MCF 10A (cell line): ENCODE data around the gene HTR6. TPM values are rescaled to one million over a fixed set of nuclear protein-coding genes. Genes with fewer than 3 reads are reported as not detected.
"Not testable (repeated sequence)": the region's sequence is repeated elsewhere in the genome, so short reads cannot be mapped to it uniquely, and the experiment has no call there.

ENCODE experiments used
- BruUV-seq: library from RNA; stranded (reverse); fragments of 400-500 nt; replicated peaks from 2 replicates; lab custom pipeline; 2021; lab: Mats Ljungman, UMichigan
- CTCF ChIA-PET: fragments of 300-600 bp; sonication (Branson Sonifier 250); formaldehyde crosslinking; extraction: SDS; loops from one replicate; lab custom pipeline; 2021; ENCODE audit warnings: antibody characterized with exemption, inconsistent platforms; lab: Yijun Ruan, JAX
- POLR2A ChIA-PET: fragments of 300-600, 350-650 bp; sonication (Branson Sonifier 250); formaldehyde crosslinking; extraction: SDS; loops from one replicate; lab custom pipeline; 2020; ENCODE audit warnings: antibody characterized with exemption, inconsistent platforms; lab: Yijun Ruan, JAX
- DNase-seq: peaks from one replicate; pipeline ENCODE4 v3.0.0-alpha.2; 2018; ENCODE audit not compliant: unreplicated experiment
- H3K27ac Mint-ChIP-seq: one replicate; pipeline ENCODE4 v1.8.0; 2022; ENCODE audit warnings: mild to moderate bottlenecking, low read depth, mixed read lengths; ENCODE audit not compliant: unreplicated experiment
- H3K27me3 Mint-ChIP-seq: one replicate; pipeline ENCODE4 v1.8.0; 2022; ENCODE audit warnings: mixed read lengths; ENCODE audit not compliant: insufficient read depth, unreplicated experiment
- H3K36me3 Mint-ChIP-seq: one replicate; pipeline ENCODE4 v1.8.0; 2022; ENCODE audit warnings: mild to moderate bottlenecking, moderate library complexity, mixed read lengths; ENCODE audit not compliant: insufficient read depth, unreplicated experiment
- H3K4me1 Mint-ChIP-seq: one replicate; pipeline ENCODE4 v1.8.0; 2022; ENCODE audit warnings: mixed read lengths; ENCODE audit not compliant: insufficient read depth, unreplicated experiment
- H3K4me3 Mint-ChIP-seq: one replicate; pipeline ENCODE4 v1.8.0; 2022; ENCODE audit warnings: mild to moderate bottlenecking, moderate library complexity, mixed read lengths; ENCODE audit not compliant: unreplicated experiment
- H3K9me3 Mint-ChIP-seq: one replicate; pipeline ENCODE4 v1.8.0; 2022; ENCODE audit warnings: mixed read lengths; ENCODE audit not compliant: unreplicated experiment
- intact Hi-C: fragments of 100-400 bp; cut with micrococcal nuclease; formaldehyde crosslinking; loops from 2 replicates; pipeline ENCODE4 v1.14.1; 2022
- total RNA-seq: library from RNA; stranded (reverse); gene quantifications from 2 replicates; pipeline ENCODE4 v1.2.3, GENCODE V29; 2022
- TF ChIP-seq, protein P1 (sequence below): fragments of 200-600 bp; IDR thresholded peaks from one replicate; pipeline ENCODE4 v1.8.0; 2022; ENCODE audit warnings: antibody characterized with exemption, mild to moderate bottlenecking; ENCODE audit not compliant: unreplicated experiment

Gene HTR6
- total RNA-seq, 1 experiment from 2014 or later = not detected

DNA sequence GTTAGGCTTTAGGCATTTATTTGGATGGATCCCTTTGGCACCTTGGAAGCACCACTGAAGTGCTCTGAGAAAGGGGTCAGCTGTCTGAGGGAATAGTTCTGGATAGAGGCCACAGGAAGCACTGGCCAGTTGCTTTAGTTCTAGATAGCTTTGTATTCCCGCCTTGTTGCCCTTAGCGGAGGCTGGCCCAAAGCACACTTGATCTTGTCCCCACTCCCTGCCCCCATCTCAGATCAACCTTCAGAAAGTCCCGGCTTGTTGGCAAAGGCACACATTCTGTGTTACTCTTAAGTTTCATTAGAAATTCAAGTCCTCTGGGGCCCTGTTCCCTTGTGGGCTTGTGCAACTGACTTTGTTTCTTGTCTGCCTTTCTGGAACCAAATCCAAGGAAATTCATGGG, 35.8 kb upstream of the HTR6 start:
- TF ChIP-seq, protein P1, sequence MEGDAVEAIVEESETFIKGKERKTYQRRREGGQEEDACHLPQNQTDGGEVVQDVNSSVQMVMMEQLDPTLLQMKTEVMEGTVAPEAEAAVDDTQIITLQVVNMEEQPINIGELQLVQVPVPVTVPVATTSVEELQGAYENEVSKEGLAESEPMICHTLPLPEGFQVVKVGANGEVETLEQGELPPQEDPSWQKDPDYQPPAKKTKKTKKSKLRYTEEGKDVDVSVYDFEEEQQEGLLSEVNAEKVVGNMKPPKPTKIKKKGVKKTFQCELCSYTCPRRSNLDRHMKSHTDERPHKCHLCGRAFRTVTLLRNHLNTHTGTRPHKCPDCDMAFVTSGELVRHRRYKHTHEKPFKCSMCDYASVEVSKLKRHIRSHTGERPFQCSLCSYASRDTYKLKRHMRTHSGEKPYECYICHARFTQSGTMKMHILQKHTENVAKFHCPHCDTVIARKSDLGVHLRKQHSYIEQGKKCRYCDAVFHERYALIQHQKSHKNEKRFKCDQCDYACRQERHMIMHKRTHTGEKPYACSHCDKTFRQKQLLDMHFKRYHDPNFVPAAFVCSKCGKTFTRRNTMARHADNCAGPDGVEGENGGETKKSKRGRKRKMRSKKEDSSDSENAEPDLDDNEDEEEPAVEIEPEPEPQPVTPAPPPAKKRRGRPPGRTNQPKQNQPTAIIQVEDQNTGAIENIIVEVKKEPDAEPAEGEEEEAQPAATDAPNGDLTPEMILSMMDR = no peak
- H3K4me3 Mint-ChIP-seq = no peak overlapping the region
- no peak overlapping the region for H3K27ac Mint-ChIP-seq
- CTCF ChIA-PET = interaction anchor here (1.0 to 1.3 kb wide), 2 partner anchors 11 to 30 kb away, joined by 3 to 4 read pairs; no protein-coding TSS in a partner anchor
- no peak for DNase-seq
- peaks cover 53% of the 10 kb centered on the region for H3K36me3 Mint-ChIP-seq
- intact Hi-C loops = no loop called here
- BruUV-seq = no TSS peak
- H3K4me1 Mint-ChIP-seq = no peaks in the 10 kb centered on the region
- no peaks in the 10 kb centered on the region for H3K27me3 Mint-ChIP-seq
- POLR2A ChIA-PET = interaction anchor here (1.7 to 2.3 kb wide), 2 partner anchors 10 to 11 kb away, joined by 9 to 11 read pairs; no protein-coding TSS in a partner anchor
- H3K9me3 Mint-ChIP-seq = no peaks in the 10 kb centered on the region

DNA sequence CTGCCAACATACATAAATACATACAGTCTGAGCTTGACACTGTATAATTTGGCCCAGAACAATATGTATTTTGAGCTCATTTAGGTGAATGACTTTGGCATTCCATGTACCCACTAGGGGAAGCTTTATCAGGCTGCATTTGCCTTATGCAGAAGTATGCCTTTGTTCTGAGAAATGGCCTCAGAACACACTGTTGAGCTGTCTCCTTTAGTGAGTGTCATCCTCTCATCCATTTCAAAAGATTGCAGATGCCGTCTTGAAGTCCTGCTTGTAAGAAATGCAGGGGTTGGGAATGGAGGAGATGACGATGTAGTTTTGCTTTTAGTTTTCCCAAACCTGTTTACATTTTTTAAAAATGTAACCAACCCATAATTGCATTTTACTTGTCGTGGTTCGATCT, 35.3 kb upstream of the HTR6 start:
- intact Hi-C loops = no loop called here
- Mint-ChIP-seq H3K9me3 (no peaks in the 10 kb centered on the region), H3K4me1 (no peaks in the 10 kb centered on the region), H3K27ac (no peak overlapping the region), H3K27me3 (no peaks in the 10 kb centered on the region), H3K36me3 (peaks cover 50% of the 10 kb centered on the region), H3K4me3 (no peak overlapping the region)
- DNase-seq = no peak
- no TSS peak for BruUV-seq
- TF ChIP-seq, protein P1 = no peak
- ChIA-PET CTCF (interaction anchor here (1.0 kb wide), 1 partner anchor 11 kb away, joined by 4 read pairs; no protein-coding TSS in a partner anchor), POLR2A (interaction anchor here (1.7 to 2.3 kb wide), 2 partner anchors 10 to 11 kb away, joined by 9 to 11 read pairs; no protein-coding TSS in a partner anchor)

DNA sequence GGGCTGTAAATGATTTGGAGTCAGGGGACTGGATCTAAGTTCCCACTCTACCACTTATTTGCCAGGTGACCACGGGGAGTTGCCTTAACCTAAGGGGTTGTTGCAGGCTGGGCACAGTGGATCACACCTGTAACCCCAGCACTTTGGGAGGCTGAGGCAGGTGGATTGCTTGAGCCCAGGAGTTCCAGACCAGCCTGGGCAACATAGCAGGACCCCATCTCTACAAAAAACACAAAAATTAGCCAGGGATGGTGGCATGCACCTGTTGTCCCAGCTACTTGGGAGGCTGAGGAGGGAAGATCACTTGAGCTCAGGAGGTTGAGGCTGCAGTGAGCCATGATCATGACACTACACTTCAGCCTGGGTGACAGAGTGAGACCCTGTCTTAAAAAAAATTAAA, 34.5 kb upstream of the HTR6 start:
- DNase-seq, H3K4me3 Mint-ChIP-seq, H3K27ac Mint-ChIP-seq, H3K9me3 Mint-ChIP-seq, H3K4me1 Mint-ChIP-seq, intact Hi-C loops, BruUV-seq, H3K27me3 Mint-ChIP-seq: not testable (repeated sequence)
- POLR2A ChIA-PET = interaction anchor here (0.8 to 1.3 kb wide), 4 partner anchors 10 to 19 kb away, joined by 3 to 5 read pairs (median 4); no protein-coding TSS in a partner anchor
- H3K36me3 Mint-ChIP-seq = peaks cover 42% of the 10 kb centered on the region
- CTCF ChIA-PET = interaction anchor here (0.7 to 1.1 kb wide), 2 partner anchors 20 to 24 kb away, joined by 3 to 4 read pairs; no protein-coding TSS in a partner anchor

DNA sequence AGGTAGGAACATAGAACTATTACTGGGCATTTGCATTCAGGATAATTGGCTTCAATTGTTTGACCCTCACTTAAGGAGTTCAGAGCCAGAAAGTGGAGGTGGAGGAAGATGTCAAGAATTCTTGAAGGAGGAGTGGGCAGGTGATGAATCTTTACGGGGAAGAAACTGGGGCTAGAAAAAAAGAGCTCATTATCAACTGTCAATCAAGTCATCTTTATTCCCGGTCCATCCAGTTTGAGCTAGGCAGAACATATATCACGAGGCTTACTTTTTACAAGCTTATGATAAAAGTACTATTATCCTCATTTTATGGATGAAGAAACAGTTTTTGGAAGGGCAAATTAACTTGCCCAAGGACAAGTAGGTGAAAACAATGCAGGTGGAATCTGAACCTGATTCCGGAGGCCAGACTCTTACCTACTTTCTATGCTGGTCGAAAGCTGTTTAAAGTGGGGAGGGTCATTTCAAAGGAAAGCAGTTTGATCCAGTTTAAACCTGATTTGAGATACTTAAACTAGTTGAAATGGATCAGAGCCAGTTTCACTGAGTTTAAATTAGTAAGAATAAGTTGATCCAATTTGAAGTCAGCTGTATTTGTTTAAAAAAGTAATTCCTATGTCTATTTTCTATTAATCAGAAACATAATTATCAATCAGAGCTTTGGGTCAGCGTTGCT, 33.8 kb upstream of the HTR6 start:
- DNase-seq = no peak
- no peak overlapping the region for H3K27ac Mint-ChIP-seq
- POLR2A ChIA-PET = interaction anchor here (0.6 to 1.7 kb wide), 7 partner anchors 10 to 89 kb away, joined by 3 to 6 read pairs (median 4); no protein-coding TSS in a partner anchor
- TF ChIP-seq, protein P1 = no peak
- peaks cover 36% of the 10 kb centered on the region for H3K36me3 Mint-ChIP-seq
- H3K27me3 Mint-ChIP-seq = no peaks in the 10 kb centered on the region
- CTCF ChIA-PET = interaction anchor here (0.7 to 1.1 kb wide), 2 partner anchors 20 to 23 kb away, joined by 3 to 4 read pairs; no protein-coding TSS in a partner anchor
- BruUV-seq = no TSS peak
- peaks cover 4% of the 10 kb centered on the region for H3K4me1 Mint-ChIP-seq
- no peaks in the 10 kb centered on the region for H3K9me3 Mint-ChIP-seq
- no peak overlapping the region for H3K4me3 Mint-ChIP-seq
- intact Hi-C loops = no loop called here
